Measurements from ENCODE around the gene PAGE1. TPM values are rescaled to one million over a fixed set of nuclear protein-coding genes. Genes with fewer than 3 reads are reported as not detected.
"Not testable (repeated sequence)": the region's sequence is repeated elsewhere in the genome, so short reads cannot be mapped to it uniquely, and the experiment has no call there.

Gene PAGE1, protein sequence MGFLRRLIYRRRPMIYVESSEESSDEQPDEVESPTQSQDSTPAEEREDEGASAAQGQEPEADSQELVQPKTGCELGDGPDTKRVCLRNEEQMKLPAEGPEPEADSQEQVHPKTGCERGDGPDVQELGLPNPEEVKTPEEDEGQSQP
- total RNA-seq (2014; rRNA removed; shearing (Covaris generic)), result not detected in 2 replicates
- not detected in 2 replicates for polyA plus RNA-seq (2014; cell fraction: nucleus; rRNA removed)

DNA sequence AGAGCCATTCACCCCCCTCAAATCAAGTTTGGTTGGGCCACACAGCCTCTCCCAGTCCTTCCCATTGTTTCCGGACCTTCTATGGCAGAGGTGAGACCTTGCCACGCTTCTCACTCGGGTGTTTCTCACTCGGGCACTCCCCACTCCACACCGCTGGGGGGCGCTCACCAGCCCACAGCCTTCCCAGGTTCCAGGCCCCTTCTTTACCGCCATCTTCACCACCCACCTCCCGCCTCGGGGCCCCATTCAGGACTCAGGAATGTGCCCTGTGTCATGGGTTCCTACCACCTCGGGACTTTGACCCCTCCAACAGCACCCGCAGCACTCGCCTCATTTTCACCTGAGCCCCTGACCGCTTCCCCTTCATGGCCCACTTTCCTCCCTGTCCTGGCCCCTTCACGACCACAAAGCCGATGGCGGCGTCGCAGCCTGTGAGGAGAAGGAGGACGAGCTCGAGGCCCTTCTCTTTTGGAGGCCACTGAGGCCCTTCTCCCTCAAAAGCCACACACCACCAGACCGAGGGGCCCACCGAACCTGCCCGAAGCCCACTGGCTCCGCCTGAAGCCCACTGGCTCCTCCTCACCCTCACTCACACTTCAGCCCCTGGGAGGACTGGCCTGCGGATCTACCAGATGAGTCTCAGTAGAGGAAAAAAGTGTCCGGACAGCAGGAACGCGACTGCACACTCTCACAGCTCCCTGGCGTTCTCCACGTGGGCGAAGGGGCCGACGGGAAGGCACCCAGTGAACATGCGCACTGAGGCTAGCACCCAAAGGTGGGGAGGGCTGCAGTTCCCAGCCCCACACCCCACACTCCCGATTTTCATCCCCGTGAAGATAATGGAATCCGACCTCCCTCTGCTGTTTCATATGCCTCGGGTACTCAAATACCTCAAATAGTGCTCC, at the start of gene PAGE1:
Gene PAGE1 (minus strand): TSS at position 709 of the 905 bp plus-strand sequence. CDS start 1,214 bp downstream, outside the sequence.
- no peak for DNase-seq (ENCODE audit: extremely low read depth, low read depth)

DNA sequence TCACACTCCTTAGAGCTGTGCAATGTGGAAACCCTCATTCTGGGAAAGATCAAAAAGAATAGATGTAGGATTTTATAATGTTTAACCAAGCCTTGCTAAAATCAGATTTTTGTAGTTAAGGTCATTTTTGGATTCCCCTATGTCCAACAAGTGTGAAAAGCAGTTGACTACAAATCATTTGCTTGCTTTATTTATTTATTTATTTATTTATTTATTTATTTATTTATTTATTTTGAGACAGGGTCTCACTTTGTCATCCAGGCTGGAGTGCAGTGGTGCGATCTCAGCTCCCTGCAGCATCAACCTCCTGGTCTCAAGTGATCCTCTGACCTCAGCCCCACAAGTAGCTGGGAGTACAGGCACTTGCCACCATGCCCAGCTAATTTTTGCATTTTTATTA, 45.7 kb upstream of the PAGE1 start:
- not testable (repeated sequence) for DNase-seq (ENCODE audit: extremely low read depth, low read depth)

DNA sequence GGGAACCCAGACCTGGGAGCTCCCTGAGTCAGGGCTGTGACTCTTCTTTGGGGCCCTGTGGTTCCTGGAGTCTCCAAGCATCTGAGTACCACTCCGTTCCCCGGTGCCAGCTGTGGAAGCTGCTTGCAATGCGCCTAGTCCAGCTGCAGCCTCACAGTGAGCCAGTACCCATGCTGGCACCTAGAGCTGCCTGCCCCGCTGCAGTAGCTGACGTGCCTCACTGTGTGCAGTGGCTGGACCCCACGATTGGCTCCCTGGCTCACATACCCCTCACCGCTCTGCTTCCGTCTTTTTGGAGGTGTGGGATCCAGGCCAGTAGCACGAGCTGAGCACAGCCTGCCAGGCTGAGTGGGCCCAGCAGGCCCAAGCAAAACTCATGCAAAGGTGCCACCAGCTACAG, 32.1 kb upstream of the PAGE1 start:
- DNase-seq (ENCODE audit: extremely low read depth, low read depth), result no peak

DNA sequence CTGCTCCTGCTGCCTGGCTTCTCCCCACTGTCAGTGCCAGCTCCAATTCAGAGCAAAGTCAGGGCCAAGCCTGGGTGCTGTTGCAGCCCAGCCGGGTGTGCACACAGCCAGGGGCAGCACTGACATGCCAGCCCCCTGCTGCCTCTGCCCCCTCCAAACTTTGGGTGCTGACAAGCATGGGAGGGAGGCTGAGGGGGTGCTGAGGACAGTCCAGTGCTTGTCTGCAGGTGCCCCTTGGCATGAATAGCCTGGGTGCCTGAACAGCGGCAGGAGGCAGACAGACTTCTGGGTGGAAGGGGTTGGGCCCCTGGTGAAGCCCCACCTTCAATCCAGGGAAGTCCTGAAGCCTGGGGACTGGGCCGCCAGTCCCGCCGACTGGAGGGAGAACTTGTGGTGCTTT, 31.2 kb upstream of the PAGE1 start:
- DNase-seq (ENCODE audit: extremely low read depth, low read depth), result no peak

DNA sequence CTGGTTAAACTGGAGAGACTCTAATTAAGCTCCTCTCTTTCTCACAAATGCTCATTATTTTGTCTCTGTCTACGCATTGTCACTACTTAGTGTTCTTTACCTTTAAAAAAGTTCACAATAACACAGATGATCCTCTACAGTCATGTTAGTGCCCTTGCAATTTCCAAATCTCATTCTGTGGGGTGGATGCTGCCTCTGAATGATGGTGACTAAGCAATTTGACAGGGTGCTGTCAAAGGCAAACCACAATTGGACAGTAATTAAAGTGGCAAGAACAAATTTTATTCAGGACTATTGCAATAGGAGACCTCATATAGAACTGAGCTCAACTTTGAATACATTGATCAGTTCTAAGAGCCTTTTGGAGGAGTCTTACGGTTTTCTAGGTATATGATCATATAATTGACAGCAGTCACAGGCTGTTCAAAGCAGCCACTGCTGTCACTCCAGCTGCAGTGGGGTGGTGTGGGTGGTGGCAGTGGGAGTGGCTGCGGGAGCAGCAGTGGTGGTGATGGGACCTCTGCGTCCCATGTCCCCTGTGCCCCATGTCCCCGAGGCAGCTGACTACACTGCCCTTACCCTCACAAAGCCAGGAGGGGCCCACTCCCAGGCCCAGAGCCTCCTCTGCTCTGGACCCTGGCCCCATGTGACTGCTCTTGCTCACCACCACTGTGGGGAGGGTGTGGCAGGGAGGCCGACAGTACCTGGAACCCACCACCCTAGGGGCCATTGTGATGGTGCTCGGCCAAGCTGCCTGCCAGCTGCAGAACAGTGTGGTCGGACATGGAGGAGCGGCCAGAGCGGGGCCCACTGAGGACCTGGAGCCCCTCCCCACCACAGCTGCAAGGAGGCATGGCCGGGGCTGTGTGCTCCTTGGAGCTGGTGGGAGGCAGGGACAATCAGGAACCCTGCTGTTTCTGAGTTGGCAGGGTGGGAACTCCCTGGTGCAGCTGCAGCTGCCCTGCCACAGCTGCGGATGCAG, 30.4 kb upstream of the PAGE1 start:
- peak; percentile 8 for DNase-seq (ENCODE audit: extremely low read depth, low read depth)

DNA sequence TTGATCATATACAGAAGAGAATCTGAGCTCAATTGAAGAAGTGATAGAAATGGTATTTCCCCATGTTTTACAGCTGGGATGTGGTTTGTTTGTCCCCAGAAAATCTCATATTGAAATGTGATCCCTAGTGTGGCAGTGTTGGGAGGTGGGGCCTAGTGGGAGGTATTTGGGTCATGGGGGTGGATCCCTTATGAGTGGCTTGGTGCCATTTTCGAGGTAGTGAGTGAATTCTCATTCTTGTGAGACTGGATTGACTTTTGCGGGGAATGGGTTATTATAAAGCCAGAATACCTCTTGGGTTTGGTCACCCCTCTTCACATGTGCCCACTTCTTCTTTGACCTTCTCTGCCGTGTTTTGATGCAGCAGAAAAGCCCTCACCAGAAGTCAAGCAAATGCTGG, 29.6 kb upstream of the PAGE1 start:
- DNase-seq (ENCODE audit: extremely low read depth, low read depth), result peak; percentile 4

DNA sequence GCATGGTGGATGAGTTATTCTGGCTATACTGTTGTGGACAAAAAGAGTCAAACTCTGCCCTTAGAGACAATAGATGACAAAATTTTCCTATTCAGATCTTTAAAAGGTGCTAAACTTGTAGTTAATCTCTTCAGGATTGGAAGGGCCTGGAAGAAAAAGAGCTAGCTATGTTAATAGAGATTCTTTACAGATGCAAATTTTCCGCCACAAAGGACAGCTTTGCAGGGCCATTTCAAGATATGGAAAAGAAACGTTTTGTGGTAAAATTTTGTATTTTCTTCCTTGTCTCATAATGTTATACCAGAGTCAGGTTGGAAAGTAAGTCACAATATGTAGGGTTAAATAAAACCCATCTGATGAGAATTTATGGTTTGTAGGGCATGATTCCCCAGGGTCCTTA, 24.3 kb upstream of the PAGE1 start:
- DNase-seq (ENCODE audit: extremely low read depth, low read depth), result not testable (repeated sequence)

DNA sequence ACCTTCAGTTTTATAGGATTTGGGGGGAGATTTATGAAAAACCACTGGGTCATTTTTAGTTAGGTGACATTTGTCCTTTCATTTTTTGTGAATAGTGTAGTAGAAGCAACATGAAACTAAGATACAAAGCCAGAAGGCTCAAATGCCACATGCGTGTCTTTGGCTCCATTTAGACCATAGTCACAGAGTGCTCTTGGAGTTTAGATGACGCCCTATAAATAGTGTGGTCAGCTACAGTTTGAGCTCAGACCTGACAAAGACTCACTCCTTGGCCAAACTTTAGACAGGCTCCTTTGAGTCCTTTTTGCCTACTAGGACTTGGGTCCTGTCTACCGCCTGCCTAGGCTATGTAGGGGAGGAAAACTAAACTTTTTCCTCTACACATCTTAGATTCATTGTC, 16.8 kb upstream of the PAGE1 start:
- no peak for DNase-seq (ENCODE audit: extremely low read depth, low read depth)

DNA sequence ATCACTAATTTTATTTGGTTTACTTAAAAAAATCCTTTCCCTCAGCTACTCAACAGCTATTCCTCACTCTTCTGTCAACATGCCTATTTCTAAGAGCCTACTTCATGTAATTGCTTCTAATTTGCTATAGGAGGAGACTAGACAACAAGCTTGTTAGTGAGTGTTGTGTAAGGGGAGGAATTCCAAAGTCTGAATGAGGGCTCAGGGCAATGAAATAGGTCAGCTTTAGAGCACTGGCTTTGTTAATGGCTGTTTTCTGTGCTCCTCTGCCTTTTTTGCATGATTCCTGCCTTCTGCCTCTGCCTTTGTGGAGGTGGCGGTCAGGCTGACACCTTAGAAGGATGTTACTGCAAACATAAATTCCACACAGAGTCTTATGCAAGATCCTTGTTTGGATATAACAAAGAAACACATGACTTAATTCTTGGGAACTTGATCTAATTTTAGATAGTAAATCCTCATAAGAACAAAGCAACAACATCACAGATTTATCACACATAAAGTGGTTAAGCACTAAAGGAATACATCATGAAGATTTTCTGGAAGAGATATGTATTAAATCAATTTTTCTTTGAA, 15.0 kb upstream of the PAGE1 start:
- DNase-seq (ENCODE audit: extremely low read depth, low read depth), result no peak

DNA sequence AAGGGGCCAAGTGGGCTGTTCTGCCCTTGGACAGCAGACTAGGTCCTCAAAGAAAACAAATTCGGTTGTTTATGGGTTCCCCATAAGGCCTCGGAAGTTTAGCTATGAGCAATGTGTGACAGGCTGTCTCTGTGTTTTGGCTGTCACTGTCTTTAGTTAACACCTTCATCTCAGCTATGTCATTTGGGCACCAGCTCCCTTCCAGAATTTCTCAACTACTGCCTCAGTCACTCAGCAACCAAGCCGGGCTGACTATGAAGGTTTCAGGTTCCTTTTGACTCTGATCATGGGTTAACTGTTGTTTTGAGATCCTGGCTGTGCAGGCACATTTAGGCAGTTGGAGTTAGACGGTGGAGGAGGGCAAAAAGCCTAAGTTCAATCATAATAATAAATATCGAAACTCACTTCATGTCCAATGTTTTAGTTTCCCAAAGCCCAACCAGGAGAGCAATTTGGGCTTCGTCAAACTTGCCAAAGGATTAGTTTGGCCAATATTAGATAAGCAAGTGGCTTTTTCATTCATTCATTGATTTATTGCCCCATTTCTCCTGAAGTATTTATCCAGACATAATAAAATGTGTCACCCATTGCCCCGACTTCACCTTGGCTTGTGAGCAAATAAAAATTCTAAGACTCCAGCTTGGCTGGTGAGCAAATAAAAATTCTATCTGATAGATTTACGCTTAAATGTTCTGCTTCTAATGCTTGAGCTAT, 9.1 kb upstream of the PAGE1 start:
- no peak for DNase-seq (ENCODE audit: extremely low read depth, low read depth)

DNA sequence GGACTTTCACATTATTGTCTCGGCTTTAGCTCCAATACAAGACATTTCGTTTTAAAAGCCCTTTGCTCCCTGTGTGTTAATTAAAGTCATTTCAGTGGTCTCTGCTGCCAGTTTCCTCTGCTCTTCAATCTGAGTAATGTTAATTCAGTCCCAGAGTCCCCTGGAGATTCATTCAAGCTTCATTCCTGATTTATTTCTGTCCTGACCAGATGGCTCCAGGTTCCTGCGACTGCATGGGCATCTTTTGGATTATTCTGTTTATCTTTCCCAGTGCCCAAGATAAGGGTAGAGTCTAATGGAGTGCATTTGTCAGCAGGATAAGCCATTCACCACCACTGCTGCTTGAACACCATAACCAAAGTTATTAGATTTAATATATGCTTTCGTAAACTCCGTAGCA, 6.1 kb upstream of the PAGE1 start:
- DNase-seq (ENCODE audit: extremely low read depth, low read depth), result no peak

DNA sequence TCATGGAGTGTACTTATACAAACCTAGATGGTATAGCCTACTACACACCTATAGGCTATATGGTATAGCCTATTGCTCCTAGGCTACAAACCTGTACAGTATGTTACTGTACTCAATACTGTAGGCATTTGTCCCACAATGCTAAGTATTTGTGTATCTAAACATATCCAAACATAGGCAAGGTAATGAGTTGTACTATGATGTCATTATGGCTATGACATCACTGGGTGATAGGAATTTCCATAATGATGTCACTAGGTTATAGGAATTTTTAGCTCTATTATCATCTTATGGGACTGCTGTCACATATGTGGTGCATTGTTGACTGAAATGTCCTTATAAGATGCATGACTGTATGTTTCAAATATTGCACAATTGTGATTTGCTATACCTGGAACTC, 5.5 kb upstream of the PAGE1 start:
- no peak for DNase-seq (ENCODE audit: extremely low read depth, low read depth)

DNA sequence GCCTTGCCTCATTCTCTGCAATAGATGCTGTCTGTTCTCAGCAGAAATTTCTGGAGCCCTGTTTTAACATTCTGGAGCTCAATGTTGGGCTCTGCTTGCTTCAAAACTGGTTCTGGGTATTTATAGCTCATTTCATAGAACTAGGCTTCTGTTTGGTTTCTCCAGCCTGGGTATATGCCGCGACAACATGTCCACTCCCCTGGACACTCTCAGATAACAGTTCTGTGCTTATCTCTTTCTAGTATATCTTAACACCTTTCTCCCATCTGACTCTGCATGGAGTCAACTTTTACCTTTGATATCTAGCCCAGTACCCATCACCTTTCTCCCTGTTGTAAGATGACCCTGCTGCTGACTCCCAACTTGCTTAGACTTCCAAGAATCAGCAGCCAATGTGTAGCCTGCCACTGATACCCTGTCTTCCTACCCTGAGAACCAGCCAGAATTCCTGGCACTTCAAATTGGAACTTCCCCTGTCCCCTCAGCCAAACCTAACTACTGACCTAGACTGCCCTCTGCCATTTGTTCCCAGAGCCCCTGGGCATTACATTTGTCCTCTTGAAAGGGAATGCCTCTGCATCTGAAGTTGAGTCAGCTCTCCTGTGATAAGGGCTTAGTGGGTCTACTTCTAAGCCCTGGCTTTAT, 20.6 kb downstream of the PAGE1 start:
- DNase-seq (ENCODE audit: extremely low read depth, low read depth), result no peak

DNA sequence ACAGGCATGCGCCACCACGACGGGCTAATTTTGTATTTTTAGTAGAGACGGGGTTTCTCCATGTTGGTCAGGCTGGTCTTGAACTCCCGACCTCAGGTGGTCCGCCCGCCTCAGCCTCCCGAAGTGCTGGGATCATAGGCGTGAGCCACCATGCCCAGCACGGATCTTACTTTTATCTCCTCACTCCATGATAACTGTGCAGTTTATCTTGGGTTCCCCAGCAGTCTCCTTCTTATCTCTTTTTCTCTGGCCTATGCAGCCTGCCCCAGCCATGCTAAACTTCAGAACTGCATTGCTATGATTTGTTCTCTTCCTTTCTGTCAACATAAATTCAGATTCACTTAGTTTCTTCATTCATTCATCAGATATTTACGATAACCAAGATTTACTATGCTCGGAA, 22.4 kb downstream of the PAGE1 start:
- DNase-seq (ENCODE audit: extremely low read depth, low read depth), result no peak

DNA sequence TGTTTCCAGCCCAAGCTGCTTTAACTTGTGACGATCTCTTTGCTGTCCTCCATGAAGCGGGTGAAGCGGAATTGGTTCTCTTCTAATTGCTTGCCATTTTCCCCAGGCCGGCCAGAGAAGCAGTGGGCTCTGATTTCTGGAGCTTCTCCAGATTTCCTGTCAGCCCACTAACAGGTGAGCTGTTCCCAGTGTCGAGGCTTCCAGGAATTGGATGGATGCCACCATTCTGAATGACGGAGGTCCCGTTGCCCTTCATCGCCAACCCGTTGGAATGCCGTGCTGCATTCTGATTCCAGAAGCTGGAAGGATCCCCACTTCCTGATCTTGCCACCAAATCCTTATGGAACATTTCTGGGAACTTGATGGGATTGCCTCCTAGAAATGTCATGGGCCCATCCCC, 31.0 kb downstream of the PAGE1 start:
- DNase-seq (ENCODE audit: extremely low read depth, low read depth), result no peak

DNA sequence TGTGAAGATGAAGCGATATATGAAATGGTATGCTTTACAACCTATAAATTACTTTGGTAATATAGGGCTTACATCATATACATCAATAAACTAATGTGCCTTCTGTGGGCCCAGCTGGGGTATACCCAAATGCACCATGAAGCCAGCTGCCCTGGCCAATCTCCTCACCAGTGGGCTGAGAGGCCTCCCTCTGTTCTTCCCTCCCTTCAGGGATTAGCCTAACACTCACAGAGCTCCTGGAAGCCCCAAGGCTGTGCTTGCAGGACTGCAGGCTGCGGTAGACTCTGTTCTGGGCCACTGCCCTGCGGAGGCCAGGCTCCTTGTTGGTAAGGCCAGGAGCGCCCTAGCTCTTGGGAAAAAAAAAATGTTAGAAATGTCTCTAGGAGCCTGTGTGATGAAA, 33.9 kb downstream of the PAGE1 start:
- no peak for DNase-seq (ENCODE audit: extremely low read depth, low read depth)

DNA sequence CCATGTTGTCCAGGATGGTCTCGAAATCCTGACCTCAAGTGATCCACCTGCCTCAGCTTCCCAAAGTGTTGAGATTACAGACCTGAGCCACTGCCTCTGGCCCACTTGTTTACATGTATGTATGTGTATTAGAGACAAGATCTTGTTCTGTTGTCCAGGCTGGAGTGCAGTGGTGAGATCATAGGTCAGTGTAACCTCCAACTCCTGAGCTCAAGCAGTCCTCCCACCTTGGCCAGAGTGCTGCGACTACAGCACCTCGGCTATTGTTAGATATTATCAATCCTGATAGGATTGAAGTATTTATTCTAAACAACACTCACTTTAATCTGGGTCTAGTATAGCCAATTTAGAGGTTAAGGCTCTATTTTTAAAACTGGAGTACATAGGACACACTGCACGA, 36.0 kb downstream of the PAGE1 start:
- DNase-seq (ENCODE audit: extremely low read depth, low read depth), result no peak

DNA sequence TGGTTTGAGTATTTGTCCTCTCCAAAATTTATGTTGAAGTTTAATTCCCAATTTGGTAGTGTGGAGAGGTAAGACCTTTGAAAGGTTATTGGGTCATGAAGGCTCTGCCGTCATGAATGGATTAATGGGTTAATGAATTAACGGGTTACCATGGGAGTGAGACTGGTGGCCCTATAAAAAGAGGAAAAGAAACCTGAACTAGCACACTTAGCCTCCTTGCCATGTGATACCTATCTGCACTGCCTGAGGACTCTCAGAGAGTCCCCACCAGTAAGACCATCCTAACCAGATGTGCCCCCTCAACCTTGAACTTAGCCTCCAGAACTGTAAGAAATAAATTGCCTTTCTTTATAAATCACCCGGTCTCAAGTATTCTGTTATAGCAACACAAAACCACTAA, 39.3 kb downstream of the PAGE1 start:
- DNase-seq (ENCODE audit: extremely low read depth, low read depth), result no peak

DNA sequence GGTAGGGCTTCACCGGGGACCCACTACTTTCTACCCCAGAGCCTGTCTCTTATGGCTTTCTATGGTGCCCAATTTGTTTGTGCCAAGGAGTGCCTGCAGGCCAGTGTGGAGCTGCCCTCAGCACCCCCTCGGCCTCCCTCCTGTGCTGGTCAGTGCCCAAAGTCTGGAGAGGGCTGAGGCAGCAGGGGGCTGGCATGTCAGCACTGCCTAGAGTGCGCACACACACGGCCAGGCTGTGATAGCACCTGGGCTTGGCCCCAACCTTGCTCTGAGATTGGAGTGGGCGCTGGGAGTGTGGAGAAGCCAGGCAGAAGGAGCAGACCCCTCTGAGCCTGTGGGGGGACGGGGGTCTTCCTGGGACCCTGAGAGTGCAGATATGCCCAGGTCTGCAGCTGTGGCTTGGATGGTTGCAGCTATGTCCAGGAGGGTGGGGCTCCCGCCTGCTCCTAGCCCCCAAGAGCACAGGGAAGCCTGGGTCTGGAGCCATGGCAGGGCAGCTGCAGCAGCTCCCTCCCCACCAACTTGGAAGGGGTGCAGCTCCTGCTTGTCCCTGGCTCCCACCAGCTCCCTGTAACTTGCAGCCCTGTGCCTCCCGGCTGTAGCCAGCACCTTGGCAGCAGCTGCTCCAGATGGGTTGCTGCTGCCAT, 50.7 kb downstream of the PAGE1 start:
- no peak for DNase-seq (ENCODE audit: extremely low read depth, low read depth)

Measured in NCI-H460 (cell line).